Activated CD8-positive, alpha-beta memory T cell treated with anti-CD3 and anti-CD28 coated beads for 48 hours (primary cell): ENCODE data around the gene EGLN2.
"Not testable (repeated sequence)": the region's sequence is repeated elsewhere in the genome, so short reads cannot be mapped to it uniquely, and the experiment has no call there.

Source experiments
- DNase-seq, 3 experiments: peaks; one replicate each; pipeline ENCODE4 v3.0.0-alpha.2; 2020; ENCODE audit warnings: low read depth in 2 of 3, low spot score in 2 of 3

EGLN2 gene

DNA sequence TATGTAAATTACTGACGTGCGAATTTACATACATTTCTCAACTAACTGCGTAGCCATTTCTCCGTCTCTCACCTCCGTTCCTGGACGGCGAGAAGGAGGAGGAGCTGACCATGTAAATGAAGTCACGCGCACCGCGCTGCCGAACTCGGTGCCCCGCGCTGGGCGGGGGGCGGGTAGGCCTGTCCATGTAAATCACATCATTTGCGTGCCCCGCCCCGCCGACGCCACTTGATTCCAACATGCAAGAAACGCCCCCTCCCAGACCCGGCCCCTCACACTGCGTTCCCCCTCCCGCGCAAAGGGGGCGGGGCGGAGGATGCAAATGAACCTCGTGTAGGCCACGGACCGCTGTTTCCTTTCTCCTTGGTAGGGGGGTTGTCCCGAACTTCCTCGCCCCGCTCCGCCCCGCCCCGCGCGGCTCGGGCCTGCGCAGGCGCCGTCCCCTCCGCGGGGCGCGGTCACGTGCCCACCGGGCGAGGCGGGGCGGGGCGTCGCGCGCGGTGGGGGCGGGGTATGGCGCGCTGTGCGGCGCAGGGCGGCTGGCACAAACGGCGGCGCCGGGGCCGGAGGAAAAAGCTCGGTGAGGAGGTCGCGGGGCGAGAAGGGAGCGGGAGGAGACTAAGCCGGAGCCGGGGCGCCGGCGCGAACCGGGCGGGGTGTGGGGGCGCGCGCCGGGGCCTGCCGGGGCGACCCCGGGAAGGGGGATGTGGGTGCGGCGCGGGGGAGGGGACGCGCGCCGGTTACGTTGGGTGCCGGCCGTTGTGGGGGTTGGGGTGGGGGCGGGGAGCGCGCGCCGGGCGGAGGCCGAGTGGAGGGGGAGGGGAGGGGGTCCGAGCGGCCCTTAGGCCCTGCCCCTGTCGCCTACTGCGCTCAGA is at the start of gene EGLN2:
Gene EGLN2, plus strand, starts transcription at position 509 of the 875 bp plus-strand sequence. CDS start 1,382 bp downstream, outside the sequence.
- peak; percentile 98 to 100 (median 99) for DNase-seq

DNA sequence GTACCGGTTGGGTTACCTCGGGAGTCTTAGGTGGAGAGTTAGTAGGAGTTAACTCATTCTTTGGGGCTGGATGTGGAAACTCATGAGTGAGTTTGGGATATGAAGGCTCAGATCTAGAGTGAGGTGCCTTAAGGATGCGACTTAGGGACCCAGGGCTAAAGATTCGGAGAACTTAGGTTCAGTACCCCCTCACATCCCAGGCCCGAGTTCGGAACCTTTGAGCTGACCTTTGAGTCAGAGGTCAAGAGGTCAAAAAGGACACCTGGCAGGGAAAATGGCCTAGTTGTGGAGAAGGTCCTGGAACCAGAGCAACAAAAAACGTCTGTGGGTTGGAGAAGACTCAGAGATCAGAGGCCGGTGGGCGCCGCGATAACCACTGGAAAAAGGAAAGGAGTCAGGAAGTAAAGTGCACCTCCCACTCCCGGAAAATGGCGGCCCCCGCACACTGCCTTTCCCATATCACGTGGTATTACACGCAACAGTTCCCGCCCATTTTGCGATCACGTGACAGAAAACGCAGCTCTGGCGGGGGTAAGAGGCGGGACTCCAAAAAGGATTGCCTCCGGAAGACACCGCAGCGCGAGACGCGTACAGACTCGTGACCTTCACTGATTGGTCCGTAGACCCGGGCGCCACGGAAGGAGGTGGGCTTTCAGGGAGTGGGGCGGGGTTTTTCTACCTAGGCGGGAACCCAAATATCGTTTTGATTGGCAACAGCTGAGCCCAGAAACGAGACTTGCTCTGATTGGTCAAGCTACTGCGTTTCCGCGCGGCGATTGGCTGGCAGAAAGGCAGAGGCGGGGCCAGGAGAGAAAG is 48.7 kb upstream of the EGLN2 start, which contains the start of gene ACTMAP:
Gene ACTMAP, minus strand, starts transcription at position 420 of the 816 bp plus-strand sequence. CDS start 674 bp downstream, outside the sequence.
- peak; percentile 97 for DNase-seq

DNA sequence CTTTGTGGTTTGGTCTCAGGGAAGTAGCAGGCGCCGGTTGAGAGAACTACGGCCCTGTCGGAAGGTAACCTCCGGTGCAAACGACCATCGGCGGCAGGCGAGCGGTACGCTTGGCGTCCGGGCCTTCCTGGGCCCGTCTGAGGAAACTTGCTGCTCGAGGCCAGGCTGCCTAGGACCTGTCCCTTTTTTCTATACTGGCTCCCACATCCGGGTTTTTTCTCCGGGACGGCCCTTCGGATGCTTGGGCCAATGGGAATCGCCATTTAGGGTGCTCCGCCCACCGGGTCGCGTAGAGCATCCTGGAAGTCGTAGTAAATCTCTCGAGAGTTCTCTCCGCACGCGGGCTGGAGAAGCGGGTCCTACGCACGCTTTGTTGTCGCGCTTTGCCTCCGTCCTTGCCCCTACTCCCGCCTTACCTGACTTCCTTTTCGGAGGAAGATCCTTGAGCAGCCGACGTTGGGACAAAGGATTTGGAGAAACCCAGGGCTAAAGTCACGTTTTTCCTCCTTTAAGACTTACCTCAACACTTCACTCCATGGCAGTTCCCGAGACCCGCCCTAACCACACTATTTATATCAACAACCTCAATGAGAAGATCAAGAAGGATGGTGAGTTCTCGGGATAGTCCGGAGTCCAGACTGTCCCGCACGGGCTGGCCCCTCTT is 48.0 kb upstream of the EGLN2 start, which contains the start of gene SNRPA:
Gene SNRPA, plus strand, starts transcription at position 330 of the 664 bp plus-strand sequence. Its CDS starts 206 bp downstream, at position 536.
- peak; percentile 88 to 94 (median 88) for DNase-seq

DNA sequence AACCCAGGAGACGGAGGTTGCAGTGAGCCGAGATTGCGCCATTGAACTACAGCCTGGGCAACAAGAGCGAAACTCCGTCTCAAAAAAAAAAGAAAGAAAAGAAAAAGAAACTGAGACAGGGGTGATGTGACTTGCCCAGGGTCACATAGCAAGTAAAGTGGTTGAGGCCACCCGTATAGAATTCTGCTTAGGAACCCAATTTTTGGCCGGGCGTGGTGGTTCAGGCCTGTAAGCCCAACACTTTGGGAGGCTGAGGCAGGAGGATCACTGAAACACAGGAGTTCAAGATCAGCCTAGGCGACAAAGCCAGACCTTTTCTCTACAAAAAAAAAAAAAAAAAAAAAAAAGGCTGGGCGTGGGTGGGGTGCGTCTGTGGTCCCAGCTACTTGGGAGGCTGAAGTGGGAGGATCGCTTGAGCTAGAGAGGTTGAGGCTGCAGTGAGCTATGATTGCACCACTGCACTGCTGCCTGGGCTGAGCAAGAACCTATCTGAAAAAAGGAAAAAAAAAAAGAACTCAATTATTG is 46.7 kb upstream of the EGLN2 start:
- DNase-seq: no peak

- no peak for DNase-seq
Measured at GRCh38 chr19:40754611-40755247, 44.3 kb upstream of the EGLN2 start.

GRCh38 chr19:40755248-40755624 is 43.8 kb upstream of the EGLN2 start:
- DNase-seq: no peak

- no peak for DNase-seq
Measured at GRCh38 chr19:40755791-40756190, 43.2 kb upstream of the EGLN2 start.

DNA sequence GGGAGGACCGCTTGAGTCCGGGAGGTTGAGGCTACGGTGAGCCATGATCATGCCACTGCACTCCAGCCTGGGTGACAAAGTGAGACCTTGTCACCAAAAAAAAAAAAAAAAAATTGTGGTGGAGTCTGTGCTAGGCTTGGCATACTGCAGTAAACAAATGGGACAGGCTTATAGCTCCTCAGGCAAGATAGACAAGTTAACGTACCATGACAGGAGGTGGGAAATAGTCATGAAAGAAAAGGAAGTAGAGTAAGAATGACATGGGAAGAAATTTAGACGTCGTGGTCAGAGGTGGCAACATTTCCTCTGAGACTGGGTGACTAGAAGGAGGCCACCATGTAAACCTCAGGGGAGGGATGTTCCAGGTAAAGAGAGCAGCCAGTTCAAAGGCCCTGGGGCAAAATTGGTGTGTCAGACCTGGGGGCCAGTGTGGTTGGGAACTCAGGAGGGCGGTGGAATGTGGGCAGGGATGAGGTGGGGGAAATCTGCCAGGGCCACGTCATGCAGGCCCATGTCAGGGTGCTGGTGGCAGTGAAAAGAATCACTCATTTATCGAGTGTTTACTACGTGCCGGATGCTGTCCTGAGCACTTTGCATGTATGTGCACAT is 42.4 kb upstream of the EGLN2 start:
- no peak for DNase-seq

DNA sequence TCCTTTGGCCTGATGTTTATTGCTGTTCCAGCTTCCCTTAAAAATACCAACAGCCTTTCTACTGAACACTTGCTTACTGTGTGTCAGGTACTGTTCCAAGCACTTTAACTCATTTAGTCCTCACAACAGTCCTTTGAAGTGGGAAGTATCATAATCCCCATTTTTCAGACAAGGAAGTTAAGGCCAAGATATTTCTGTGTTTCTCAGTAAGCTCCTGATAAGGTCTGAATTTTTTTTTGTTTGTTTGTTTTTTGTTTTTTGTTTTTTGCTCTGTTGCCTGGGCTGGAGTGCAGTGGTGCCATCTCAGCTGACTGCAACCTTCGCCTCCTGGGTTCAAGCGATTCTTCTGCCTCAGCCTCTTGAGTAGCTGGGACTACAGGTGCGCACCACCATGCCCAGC is 40.5 kb upstream of the EGLN2 start:
- no peak for DNase-seq

GRCh38 chr19:40759352-40759751 is 39.6 kb upstream of the EGLN2 start:
- DNase-seq: no peak

- DNase-seq: no peak
Measured at GRCh38 chr19:40762754-40763470, 36.1 kb upstream of the EGLN2 start.

DNA sequence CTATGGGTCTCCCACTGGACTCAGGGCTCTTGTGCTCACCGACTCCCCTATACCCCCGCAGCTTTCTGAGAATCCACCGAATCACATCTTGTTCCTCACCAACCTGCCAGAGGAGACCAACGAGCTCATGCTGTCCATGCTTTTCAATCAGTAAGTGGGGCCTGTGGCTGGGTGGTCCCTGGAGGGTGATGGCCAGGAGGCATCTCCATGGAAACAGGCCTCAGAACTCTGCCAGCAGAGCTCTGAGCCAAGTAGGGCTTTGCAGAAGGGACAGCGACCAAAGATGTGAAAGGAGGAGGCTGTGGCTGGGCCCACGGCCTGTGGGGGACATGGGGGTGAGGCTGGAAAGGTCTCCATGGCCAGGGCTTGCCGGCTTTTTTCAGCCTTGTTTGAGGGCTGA is 35.5 kb upstream of the EGLN2 start:
- no peak for DNase-seq

DNA sequence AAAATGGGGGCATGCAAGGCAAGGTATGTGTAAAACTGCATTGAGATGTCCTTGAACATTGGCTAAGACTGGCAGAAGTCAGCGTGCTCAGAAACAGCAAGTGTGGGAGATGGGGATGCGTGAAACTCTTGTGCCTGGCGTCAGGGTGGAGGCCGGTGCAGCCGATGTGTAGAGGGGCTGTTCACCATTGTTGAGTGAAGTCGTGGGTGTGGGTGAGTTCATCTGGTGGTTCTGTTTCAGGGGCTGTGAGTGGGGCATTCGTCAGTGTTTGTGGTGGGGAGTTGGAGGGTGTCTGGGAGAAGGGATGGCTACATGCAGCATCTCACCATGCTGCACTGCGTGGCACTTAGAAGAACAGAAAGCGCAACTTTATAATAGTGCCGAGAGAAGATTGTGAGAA is 35.0 kb upstream of the EGLN2 start:
- no peak for DNase-seq

DNA sequence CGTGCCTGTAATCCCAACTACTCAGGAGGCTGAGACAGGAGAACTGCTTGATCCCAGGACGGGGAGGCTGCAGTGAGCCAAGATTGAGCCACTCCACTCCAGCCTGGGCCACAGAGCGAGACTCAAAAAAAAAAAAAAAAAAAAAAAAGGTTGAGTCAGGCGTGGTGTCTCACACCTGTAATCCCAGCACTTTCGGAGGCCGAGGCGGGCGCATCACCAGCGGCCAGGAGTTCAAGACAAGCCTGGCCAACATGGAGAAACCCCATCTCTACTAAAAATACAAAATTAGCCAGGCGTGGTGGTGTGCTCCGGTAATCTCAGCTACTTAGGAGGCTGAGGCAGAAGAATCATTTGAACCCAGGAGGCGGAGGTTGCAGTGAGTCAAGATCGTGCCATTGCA is 32.6 kb upstream of the EGLN2 start:
- not testable (repeated sequence) for DNase-seq

- DNase-seq: no peak
Measured at GRCh38 chr19:40768869-40769268, 30.1 kb upstream of the EGLN2 start.

DNA sequence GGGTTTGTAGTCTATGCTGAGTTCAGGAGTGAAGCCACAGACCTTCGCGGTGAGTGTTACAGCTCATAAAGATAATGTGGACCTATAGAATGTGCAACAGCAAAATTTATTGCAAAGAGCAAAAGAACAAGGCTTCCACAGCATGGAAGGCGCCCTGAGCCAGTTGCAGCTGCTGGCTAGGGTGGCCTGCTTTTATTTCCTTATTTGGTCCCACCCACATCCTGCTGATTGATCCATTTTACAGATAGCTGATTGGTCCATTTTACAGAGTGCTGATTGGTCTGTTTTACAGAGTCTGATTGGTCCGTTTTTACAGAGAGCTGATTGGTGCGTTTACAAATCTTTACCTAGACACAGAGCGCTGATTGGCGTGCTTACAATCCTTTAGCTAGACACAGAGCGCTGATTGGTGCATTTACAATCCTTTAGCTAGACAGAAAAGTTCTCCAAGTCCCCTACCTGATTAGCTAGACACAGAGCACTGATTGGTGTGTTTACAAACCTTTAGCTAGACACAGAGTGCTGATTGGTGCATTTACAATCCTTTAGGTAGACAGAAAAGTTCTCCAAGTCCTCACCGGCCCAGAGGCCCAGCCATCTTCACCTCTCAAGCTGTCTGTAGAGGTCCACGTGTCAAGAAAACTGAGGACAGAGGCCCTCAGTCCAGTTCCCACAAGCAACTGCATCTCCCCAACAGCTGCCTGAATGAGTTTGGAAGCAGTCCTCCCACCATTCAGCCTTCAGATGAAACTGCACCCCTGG is 27.7 kb upstream of the EGLN2 start:
- not testable (repeated sequence) for DNase-seq

GRCh38 chr19:40774916-40775631 is 23.9 kb upstream of the EGLN2 start, which contains the start of gene MIA:
Gene MIA (plus strand): TSS chr19:40775521. CDS start chr19:40775543, 22 bp downstream.
- no peak for DNase-seq

- no peak for DNase-seq
Measured at GRCh38 chr19:40775632-40776022, 23.4 kb upstream of the EGLN2 start.
